NCI-H2227 (cell line): Measurements from ENCODE around the gene BCKDK.

Source experiments
- DNase-seq: peaks from one replicate; lab custom pipeline; 2025; ENCODE audit not compliant: unreplicated experiment; lab: John Stamatoyannopoulos, UW

The BCKDK gene

GRCh38 chr16:31080035-31080629, 28.1 kb upstream of the BCKDK start:
- no peak for DNase-seq

- no peak for DNase-seq
Observed at GRCh38 chr16:31080756-31081419, 27.3 kb upstream of the BCKDK start.

- DNase-seq = no peak
Observed at GRCh38 chr16:31081428-31082351, 26.5 kb upstream of the BCKDK start.

GRCh38 chr16:31082368-31083045, 25.7 kb upstream of the BCKDK start:
- DNase-seq = peak; percentile 22

- DNase-seq = peak; percentile 45
Observed at GRCh38 chr16:31083081-31083480, 25.1 kb upstream of the BCKDK start.

- no peak for DNase-seq
Observed at GRCh38 chr16:31083556-31083955, 24.6 kb upstream of the BCKDK start.

GRCh38 chr16:31083981-31084380, 24.2 kb upstream of the BCKDK start:
- no peak for DNase-seq

- no peak for DNase-seq
Observed at GRCh38 chr16:31084584-31085302, 23.4 kb upstream of the BCKDK start.

- DNase-seq = no peak
Observed at GRCh38 chr16:31085411-31085810, 22.8 kb upstream of the BCKDK start.

- no peak for DNase-seq
Observed at GRCh38 chr16:31085873-31086628, 22.1 kb upstream of the BCKDK start.

GRCh38 chr16:31086629-31086906, 21.6 kb upstream of the BCKDK start:
- no peak for DNase-seq

GRCh38 chr16:31087481-31087880, 20.7 kb upstream of the BCKDK start:
- DNase-seq = no peak

GRCh38 chr16:31087971-31088370, 20.2 kb upstream of the BCKDK start:
- DNase-seq = no peak

- DNase-seq = no peak
Observed at GRCh38 chr16:31088459-31089183, 19.6 kb upstream of the BCKDK start, which contains the start of gene PRSS53. TSS of gene PRSS53 (minus strand) at chr16:31088943. CDS start at chr16:31088809, 134 bp downstream.

GRCh38 chr16:31089199-31089598, 19.0 kb upstream of the BCKDK start:
- no peak for DNase-seq

- no peak for DNase-seq
Observed at GRCh38 chr16:31090540-31090939, 17.6 kb upstream of the BCKDK start.

GRCh38 chr16:31092330-31092729, 15.9 kb upstream of the BCKDK start:
- no peak for DNase-seq

- peak; percentile 71 for DNase-seq
Observed at GRCh38 chr16:31093132-31093703, 15.0 kb upstream of the BCKDK start.

GRCh38 chr16:31094088-31094423, 14.1 kb upstream of the BCKDK start:
- DNase-seq = peak; percentile 46
